ENCODE measurements around the gene CRIM1. TPM values are rescaled to one million over a fixed set of nuclear protein-coding genes. Genes with fewer than 3 reads are reported as not detected.

Gene CRIM1
- total RNA-seq, 2 experiments from 2014 or later: 11.8 to 12.6 TPM

DNA sequence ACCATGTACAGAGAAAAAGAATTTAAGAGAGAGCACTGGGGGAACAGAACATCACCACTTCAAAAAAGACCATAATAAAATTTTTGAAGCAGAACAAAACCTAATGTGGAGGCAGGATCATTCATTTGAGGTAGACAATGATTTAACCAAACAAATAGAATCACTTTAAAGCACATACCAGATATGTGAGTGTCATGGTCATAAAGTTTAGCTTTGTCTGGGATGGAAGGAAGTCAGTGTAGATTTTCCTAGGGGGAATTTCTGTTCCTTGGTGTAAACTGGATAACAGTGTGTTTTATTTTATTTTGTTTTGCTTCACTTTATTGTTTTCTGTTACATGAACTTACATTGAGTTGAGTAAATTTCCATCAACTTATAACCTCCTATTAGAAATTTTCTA, 120.8 kb downstream of the CRIM1 start:
- H3K4me3 Mint-ChIP-seq: no peak overlapping the region
- H3K27ac Mint-ChIP-seq: no peak overlapping the region
- no peaks in the 10 kb centered on the region for H3K27me3 Mint-ChIP-seq
- peaks cover 28% of the 10 kb centered on the region for H3K9me3 Mint-ChIP-seq
- peaks cover 67% of the 10 kb centered on the region for H3K36me3 Mint-ChIP-seq
- no peaks in the 10 kb centered on the region for H3K4me1 Mint-ChIP-seq
- DNase-seq: no peak

DNA sequence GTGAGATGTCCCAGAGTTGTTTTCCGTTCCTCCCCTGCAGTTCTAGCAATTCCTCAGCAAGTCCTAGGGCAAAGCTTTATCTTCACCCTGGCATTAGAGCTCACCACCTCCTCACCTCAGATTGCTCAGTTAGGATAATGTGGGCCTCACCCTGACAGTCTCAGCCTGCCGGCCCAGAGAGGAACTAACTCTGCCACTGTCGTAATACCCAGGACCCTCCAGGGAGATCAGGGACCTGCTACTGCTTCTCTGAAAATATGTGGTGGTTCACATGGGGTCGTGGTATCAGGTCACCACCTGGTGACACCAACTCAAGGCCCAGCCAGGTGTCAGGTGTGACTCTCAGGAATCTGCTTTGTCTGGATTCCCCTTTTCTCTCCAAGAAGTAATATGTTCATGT, 121.7 kb downstream of the CRIM1 start:
- H3K36me3 Mint-ChIP-seq: peaks cover 66% of the 10 kb centered on the region
- DNase-seq: no peak

DNA sequence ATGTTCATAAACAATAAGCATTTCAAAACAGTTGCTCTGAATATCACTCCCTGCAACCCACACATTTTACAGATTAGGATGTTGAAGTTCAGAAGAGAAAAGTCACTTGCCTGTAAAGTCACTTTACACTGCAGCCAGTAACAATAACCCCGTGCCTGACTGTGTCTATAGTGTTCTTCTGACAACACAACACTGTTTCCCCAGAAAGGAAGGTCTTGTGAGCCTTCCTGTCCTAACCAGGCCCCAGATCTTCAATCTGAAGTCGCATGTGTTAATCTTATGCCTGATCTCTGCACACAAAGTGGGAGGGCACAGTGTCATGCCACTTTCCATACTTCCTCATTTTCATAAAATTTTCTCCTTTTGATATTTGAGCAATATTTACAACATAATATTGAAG, 122.2 kb downstream of the CRIM1 start:
- no peak overlapping the region for H3K4me3 Mint-ChIP-seq
- no peak overlapping the region for H3K27ac Mint-ChIP-seq
- H3K4me1 Mint-ChIP-seq: no peaks in the 10 kb centered on the region
- H3K9me3 Mint-ChIP-seq: peaks cover 25% of the 10 kb centered on the region
- DNase-seq: no peak
- peaks cover 62% of the 10 kb centered on the region for H3K36me3 Mint-ChIP-seq
- H3K27me3 Mint-ChIP-seq: no peaks in the 10 kb centered on the region

More for the DNA sequence above, 121.7 kb downstream of the CRIM1 start:
- H3K9me3 Mint-ChIP-seq: peaks cover 28% of the 10 kb centered on the region
- H3K27ac Mint-ChIP-seq: no peak overlapping the region
- no peaks in the 10 kb centered on the region for H3K27me3 Mint-ChIP-seq
- H3K4me1 Mint-ChIP-seq: no peaks in the 10 kb centered on the region
- no peak overlapping the region for H3K4me3 Mint-ChIP-seq

DNA sequence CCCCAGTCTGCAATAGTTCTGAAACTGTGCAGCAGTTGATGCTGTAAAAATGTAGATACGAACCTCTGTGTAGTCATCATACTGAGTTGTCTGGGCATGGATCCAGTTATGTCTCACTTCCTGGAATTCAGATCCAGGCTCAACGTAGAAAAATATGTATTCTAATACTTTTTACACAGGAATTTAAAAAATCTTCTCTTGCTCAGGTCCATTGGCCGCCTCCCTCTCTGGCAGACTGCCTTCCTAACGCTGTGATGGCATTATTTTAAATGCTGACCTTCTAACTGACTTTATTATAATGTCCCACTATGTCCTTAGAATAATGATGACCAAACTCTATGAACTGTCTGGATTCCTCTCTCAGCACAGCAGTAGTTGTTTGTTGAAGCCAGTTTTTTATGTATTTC, 122.8 kb downstream of the CRIM1 start:
- Mint-ChIP-seq H3K9me3 (peaks cover 25% of the 10 kb centered on the region), H3K4me3 (no peak overlapping the region), H3K27ac (no peak overlapping the region), H3K27me3 (no peaks in the 10 kb centered on the region), H3K4me1 (no peaks in the 10 kb centered on the region), H3K36me3 (peaks cover 63% of the 10 kb centered on the region)
- DNase-seq: no peak

DNA sequence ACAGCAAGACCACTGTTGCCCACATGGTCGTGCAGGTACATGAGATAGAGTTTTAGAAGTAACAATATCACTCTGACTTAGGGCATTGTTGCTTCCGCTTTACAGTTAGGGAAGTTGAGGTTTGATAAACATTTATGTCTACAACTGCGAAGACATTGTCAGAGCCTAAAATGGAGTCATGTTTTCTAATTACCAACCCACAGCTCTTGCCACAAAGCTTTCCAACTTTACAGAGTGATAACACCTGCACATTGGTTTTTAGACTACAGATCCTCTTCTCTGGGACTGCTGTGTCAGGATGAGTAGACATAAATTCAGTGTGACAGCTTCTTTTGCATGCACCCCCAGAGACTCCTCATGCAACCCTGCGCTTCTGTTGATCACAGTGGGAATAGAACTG, 123.4 kb downstream of the CRIM1 start:
- no peak for DNase-seq
- Mint-ChIP-seq H3K36me3 (peaks cover 62% of the 10 kb centered on the region), H3K4me3 (no peak overlapping the region), H3K9me3 (peaks cover 24% of the 10 kb centered on the region), H3K27me3 (no peaks in the 10 kb centered on the region), H3K4me1 (no peaks in the 10 kb centered on the region), H3K27ac (no peak overlapping the region)

DNA sequence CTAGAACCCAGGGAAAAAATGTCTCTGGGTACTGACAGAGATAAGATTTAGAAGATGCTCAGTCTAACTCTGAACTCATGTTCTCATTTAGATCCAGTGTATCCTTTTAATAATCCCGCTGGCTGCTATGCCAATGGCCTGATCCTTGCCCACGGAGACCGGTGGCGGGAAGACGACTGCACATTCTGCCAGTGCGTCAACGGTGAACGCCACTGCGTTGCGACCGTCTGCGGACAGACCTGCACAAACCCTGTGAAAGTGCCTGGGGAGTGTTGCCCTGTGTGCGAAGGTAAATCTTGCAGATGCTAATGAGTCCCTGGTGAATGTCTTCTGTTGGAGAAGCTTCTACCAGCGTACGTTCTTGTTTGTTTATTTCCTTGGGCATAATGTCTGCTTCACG, 123.8 kb downstream of the CRIM1 start:
- no peaks in the 10 kb centered on the region for H3K27me3 Mint-ChIP-seq
- H3K36me3 Mint-ChIP-seq: peaks cover 61% of the 10 kb centered on the region
- H3K4me3 Mint-ChIP-seq: no peak overlapping the region
- H3K27ac Mint-ChIP-seq: no peak overlapping the region
- no peaks in the 10 kb centered on the region for H3K4me1 Mint-ChIP-seq
- peaks cover 20% of the 10 kb centered on the region for H3K9me3 Mint-ChIP-seq
- DNase-seq: no peak

DNA sequence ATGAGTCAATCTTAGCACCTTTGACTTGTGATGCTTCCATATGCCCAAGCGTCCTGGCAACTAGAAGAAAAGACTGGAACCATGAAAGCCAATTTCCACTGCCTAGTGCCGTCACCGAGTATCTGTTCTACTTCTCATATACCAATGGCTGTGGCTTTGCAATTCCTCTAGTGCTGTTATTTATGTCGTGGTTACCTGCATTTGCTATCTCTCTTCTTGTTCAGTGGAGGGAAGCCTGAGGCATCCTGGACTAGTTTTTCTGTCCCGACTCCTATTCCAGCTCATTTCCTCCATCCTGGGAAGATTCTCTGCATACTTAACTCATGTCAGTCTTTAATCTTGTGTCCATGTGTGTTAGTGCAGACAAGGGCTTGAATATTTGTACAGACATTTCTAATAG, 124.5 kb downstream of the CRIM1 start:
- Mint-ChIP-seq H3K4me1 (no peaks in the 10 kb centered on the region), H3K4me3 (no peak overlapping the region), H3K27ac (no peak overlapping the region), H3K27me3 (no peaks in the 10 kb centered on the region), H3K36me3 (peaks cover 60% of the 10 kb centered on the region), H3K9me3 (peaks cover 17% of the 10 kb centered on the region)
- no peak for DNase-seq

DNA sequence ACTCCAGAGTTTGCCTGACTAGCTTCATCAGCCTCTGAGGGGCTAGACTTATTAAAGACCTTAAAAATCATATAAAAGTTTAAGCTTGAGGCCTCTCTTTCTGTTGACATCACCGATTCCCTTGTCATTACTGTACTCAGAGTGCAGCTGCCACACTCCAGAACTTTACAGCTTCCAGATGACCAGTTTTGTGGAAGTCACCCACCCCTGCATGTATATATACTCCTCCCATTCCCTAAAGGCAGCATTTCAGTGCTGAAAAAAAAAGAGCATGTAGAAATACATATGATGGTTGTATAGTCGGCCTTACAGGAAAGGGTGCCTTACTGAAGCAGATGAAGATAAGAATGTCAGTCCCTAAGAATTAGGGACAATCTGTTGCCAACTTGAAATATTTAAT, 125.1 kb downstream of the CRIM1 start:
- Mint-ChIP-seq H3K9me3 (peaks cover 12% of the 10 kb centered on the region), H3K4me3 (no peak overlapping the region), H3K36me3 (peaks cover 55% of the 10 kb centered on the region), H3K4me1 (no peaks in the 10 kb centered on the region), H3K27me3 (no peaks in the 10 kb centered on the region), H3K27ac (no peak overlapping the region)
- no peak for DNase-seq

DNA sequence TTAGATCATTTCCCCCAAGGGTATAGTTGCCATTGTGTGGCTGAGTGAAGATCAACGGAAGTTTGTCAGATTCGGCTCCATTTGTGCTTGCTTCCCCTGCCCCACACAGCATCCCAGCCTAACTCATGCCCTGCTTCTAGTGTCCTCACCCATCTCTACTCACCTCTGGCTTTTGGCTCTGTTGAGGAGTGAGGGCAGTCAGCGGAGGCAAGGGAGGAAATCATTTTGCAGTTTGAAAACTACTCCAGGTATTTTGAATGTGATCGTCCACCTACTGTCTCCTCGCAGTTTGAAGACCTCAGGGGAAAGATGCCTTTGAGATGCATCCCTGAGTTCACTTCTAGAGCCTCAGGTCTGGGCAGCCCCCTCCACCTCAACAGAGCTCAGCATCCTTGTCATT, 126.1 kb downstream of the CRIM1 start:
- no peak for DNase-seq
- Mint-ChIP-seq H3K36me3 (peaks cover 46% of the 10 kb centered on the region), H3K27ac (no peak overlapping the region), H3K27me3 (no peaks in the 10 kb centered on the region), H3K9me3 (peaks cover 3% of the 10 kb centered on the region), H3K4me3 (no peak overlapping the region), H3K4me1 (no peaks in the 10 kb centered on the region)

DNA sequence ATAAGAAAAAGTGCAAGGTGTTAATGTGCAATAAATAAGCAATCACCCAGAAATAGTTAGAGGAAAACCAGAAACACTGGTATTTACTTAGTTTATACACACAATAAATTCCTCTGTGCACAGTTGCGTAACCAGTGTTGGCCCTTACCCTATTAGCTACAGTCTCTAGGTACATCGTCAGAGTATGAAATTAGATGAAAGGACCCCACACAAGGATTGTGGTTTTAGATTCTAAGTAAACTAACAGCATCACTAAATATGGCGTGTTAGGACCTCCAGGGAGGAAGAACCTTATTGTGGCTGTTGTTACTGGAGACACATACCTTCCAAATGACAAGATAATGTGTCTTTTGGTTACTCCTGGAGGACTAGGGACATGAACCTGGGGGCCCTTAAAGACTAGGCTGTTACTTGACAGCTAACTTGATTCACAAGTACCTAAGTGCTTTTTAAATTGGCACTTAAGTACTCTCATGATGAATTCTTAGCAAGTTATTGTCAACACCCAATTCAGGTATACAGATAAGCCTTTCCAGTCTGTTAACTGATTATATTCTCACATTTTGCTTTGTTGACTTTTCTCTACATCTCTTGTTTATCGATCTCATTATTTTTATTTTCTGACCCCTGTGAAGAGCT, 127.1 kb downstream of the CRIM1 start:
- H3K27me3 Mint-ChIP-seq: no peaks in the 10 kb centered on the region
- DNase-seq: no peak
- H3K4me1 Mint-ChIP-seq: no peaks in the 10 kb centered on the region
- no peak overlapping the region for H3K27ac Mint-ChIP-seq
- H3K9me3 Mint-ChIP-seq: no peaks in the 10 kb centered on the region
- peaks cover 36% of the 10 kb centered on the region for H3K36me3 Mint-ChIP-seq
- no peak overlapping the region for H3K4me3 Mint-ChIP-seq

DNA sequence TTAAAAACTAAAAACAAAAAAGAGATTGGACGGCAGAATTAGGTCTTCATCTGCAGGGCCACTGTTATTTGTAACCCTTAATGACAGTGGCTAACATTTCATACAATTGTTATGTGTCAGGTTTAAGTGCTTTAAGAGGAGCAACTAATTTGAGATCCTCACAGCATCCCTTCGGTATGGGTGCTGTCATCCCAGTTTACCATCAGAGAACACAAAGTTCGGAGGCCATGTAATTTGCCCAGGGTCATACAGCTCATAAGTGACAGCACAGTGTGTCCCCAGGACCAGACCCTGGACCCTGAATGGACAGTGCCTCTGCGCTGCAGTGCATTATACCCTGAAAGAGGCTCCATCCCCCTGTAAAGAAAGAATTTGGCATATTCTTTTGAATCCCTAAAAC, 127.7 kb downstream of the CRIM1 start:
- Mint-ChIP-seq H3K36me3 (peaks cover 31% of the 10 kb centered on the region), H3K27me3 (no peaks in the 10 kb centered on the region), H3K4me1 (no peaks in the 10 kb centered on the region), H3K9me3 (no peaks in the 10 kb centered on the region), H3K4me3 (no peak overlapping the region), H3K27ac (no peak overlapping the region)
- no peak for DNase-seq

DNA sequence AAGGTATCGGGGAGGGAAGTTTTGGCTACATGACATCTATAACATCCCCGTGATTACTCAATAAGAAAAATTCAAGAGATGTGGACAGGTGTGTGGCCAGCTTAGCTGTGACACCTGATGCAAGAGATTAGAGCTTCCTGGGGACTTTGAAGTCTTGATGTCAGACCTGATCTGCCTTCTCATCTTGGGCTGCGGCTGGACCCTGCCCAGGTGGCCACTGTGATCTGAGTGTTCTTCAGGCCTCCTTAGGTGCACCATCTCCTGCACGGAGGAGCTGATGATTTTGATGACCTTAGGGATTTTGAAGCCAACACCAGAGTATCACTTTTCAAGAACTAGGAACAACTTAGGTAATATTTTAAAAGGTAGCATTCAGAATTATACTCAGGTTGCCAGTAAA, 128.9 kb downstream of the CRIM1 start:
- H3K27ac Mint-ChIP-seq: no peak overlapping the region
- H3K9me3 Mint-ChIP-seq: no peaks in the 10 kb centered on the region
- H3K4me1 Mint-ChIP-seq: no peaks in the 10 kb centered on the region
- DNase-seq: no peak
- H3K27me3 Mint-ChIP-seq: no peaks in the 10 kb centered on the region
- no peak overlapping the region for H3K4me3 Mint-ChIP-seq
- peaks cover 21% of the 10 kb centered on the region for H3K36me3 Mint-ChIP-seq

DNA sequence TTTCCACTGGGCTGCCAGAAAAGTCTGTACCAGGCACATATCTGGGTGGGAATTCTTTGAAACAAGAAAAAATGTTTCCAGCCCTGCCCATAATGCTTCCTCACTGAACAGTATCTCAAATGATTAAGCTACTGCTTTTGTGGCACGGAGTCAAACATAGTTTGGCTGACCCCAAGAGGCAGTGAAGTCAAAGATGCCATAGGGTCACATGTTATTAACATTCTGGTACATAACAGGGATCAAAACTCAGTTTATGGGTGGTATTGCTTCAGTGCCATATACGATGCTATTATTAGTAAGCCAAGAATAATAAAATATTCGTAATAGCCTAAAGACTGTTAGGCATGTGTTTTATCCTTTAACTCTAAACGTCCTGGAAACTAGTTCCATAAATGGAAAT, 129.9 kb downstream of the CRIM1 start:
- Mint-ChIP-seq H3K4me3 (no peak overlapping the region), H3K27me3 (no peaks in the 10 kb centered on the region)

DNA sequence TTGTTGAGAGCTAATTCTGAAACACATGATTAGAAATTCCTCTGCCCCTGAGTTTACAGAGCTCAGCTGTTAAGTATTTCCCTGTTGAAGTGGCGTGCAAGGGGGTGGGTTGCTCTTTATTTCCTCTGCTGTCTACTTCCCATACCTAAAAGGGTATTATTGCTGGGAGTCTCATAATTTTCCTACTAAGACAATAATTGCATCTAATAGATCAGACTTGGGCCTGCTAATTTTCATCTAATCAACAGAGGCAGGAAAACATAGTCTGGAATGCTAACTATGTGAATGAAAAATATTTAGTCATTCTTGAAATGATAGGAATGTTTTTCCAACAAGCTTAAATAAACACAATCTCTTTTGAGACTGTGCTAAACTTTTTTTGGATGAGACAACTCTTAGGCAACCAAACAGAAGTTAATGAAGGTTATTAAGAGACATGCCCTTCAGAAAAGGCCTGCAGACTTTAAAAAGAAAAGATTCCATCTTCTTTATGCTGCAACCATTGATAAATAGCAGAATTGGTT, 131.0 kb downstream of the CRIM1 start:
- Mint-ChIP-seq H3K4me1 (no peaks in the 10 kb centered on the region), H3K4me3 (no peak overlapping the region), H3K36me3 (peaks cover 12% of the 10 kb centered on the region), H3K27ac (no peak overlapping the region), H3K27me3 (no peaks in the 10 kb centered on the region), H3K9me3 (no peaks in the 10 kb centered on the region)
- DNase-seq: no peak

More for the DNA sequence above, 129.9 kb downstream of the CRIM1 start:
- H3K27ac Mint-ChIP-seq: no peak overlapping the region
- no peaks in the 10 kb centered on the region for H3K4me1 Mint-ChIP-seq
- no peaks in the 10 kb centered on the region for H3K9me3 Mint-ChIP-seq
- peaks cover 14% of the 10 kb centered on the region for H3K36me3 Mint-ChIP-seq
- no peak for DNase-seq

DNA sequence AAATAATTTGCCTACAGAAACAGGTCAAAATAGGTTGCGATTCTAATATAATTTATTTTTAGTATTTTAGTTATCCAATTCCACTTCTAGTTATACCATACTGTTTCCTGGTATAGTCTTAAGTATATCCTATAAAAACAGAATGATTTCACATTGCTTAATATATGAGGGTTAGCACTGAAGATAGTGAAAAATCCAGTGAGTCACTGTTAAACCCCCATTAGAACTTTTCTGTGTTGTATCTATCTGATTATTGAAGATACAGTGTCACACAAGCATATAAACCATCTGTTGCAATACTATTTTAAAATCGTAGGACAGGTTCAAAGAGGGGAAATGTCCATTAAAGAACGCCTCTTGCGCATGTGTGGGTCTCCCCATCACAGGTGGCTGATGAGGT, 132.4 kb downstream of the CRIM1 start:
- DNase-seq: no peak

DNA sequence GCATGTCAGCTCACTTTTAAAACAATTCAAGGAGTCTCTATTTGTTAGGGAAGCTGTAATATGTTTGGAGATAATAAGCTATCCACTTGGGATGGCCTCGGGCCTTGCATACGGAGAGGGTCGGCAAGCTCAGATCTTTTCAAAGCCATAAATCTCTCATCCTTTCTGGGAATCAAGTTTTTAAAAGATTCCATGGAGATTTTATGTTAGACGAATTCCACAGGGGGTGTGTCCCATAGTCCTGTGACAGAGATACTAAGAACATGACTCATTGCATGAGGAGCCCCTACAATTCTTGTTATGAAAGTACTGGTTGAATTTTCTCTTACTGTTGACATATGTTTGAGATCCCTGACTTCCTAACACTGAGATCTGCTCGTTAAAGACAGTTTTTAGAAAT, 133.7 kb downstream of the CRIM1 start:
- H3K4me1 Mint-ChIP-seq: peaks cover 5% of the 10 kb centered on the region

More for the DNA sequence above, 132.4 kb downstream of the CRIM1 start:
- Mint-ChIP-seq H3K4me3 (no peak overlapping the region), H3K27me3 (no peaks in the 10 kb centered on the region), H3K4me1 (peaks cover 4% of the 10 kb centered on the region), H3K9me3 (no peaks in the 10 kb centered on the region), H3K27ac (no peak overlapping the region), H3K36me3 (peaks cover 12% of the 10 kb centered on the region)

More for the DNA sequence above, 133.7 kb downstream of the CRIM1 start:
- Mint-ChIP-seq H3K4me3 (no peak overlapping the region), H3K36me3 (peaks cover 5% of the 10 kb centered on the region), H3K27me3 (no peaks in the 10 kb centered on the region), H3K27ac (no peak overlapping the region), H3K9me3 (no peaks in the 10 kb centered on the region)
- no peak for DNase-seq
